T-helper 2 cell treated with Interferon-gamma antibody and Interleukin-4, amounts not matched to agents 5 μg/mL and 100 μg/mL, for 36 hours (primary cell): ENCODE results near the gene ACAA2.
"Not testable (repeated sequence)": the region's sequence is repeated elsewhere in the genome, so short reads cannot be mapped to it uniquely, and the experiment has no call there.

Experiments used
- DNase-seq: peaks from one replicate; pipeline ENCODE4 v3.0.0; 2021; ENCODE audit warnings: low spot score
- H3K27ac Mint-ChIP-seq: one replicate; pipeline ENCODE4 v1.8.0; 2021; ENCODE audit warnings: mild to moderate bottlenecking, mixed read lengths
- H3K27me3 Mint-ChIP-seq: one replicate; pipeline ENCODE4 v1.8.0; 2021; ENCODE audit warnings: low read depth, mixed read lengths
- H3K36me3 Mint-ChIP-seq: one replicate; pipeline ENCODE4 v1.8.0; 2021; ENCODE audit warnings: low read depth, mixed read lengths
- H3K4me1 Mint-ChIP-seq: one replicate; pipeline ENCODE4 v1.8.0; 2021; ENCODE audit warnings: low read depth, mixed read lengths
- H3K4me3 Mint-ChIP-seq: one replicate; pipeline ENCODE4 v1.8.0; 2022; ENCODE audit warnings: mild to moderate bottlenecking, moderate library complexity, mixed read lengths
- H3K9me3 Mint-ChIP-seq: one replicate; pipeline ENCODE4 v1.8.0; 2021; ENCODE audit warnings: mixed read lengths

Gene ACAA2

DNA sequence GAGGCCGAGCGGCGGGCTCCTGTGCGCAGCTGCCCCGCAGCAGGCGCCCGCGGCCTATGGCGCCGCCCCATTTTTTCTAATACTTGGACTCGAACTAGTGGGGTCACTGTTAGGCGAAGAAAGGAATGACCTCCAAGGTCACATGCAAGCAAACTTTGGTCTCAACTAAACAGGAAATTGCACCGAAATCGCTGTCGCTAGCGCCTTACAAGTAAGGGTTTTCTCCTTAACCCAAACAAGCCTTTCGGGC is 339 bp downstream of the ACAA2 start:
- H3K4me1 Mint-ChIP-seq: peaks cover 56% of the 10 kb centered on the region
- peaks cover 51% of the 10 kb centered on the region for H3K36me3 Mint-ChIP-seq
- H3K27me3 Mint-ChIP-seq: no peaks in the 10 kb centered on the region
- H3K4me3 Mint-ChIP-seq: peak overlapping the region; percentile 87
- DNase-seq: no peak
- H3K27ac Mint-ChIP-seq: peak overlapping the region; percentile 98
- peaks cover 17% of the 10 kb centered on the region for H3K9me3 Mint-ChIP-seq

DNA sequence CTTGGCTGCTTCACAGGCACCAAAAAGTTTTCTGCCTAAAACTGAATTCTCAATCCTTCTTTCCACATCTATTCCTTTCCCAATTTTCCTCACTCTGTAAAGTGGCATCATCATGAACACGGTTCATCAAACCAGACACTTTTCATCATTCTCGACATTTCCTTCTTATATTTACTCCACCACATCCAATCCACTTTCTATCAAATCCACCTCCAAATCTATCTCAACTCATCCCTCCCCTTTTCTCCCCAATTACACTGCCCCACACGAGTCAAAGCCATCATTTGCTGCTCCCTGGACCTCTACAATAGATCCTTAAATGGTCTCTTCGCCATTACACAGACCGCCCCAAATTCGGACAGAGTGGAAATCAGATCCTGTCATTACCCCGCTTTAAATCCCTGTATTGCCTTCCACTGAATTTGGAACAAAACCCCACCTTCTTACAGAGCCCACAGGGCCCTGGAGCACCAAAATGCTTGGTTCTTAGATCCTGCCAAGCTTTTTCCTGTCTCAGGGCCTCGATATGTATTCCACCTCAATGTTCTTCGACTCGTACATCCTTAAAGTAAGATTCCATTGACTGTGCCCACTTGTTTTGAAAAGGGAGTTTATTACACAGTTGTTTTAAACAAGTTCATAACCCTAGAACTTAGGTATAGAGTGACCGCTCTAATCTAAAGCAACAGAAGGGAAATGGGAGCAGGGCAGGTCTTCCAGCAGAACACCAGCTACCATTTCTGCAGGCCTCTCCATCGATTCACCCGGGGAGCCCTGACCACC is 856 bp downstream of the ACAA2 start:
- H3K9me3 Mint-ChIP-seq: peaks cover 20% of the 10 kb centered on the region
- H3K4me1 Mint-ChIP-seq: peaks cover 54% of the 10 kb centered on the region
- H3K36me3 Mint-ChIP-seq: peaks cover 51% of the 10 kb centered on the region
- no peaks in the 10 kb centered on the region for H3K27me3 Mint-ChIP-seq
- peak overlapping the region; percentile 87 for H3K4me3 Mint-ChIP-seq
- no peak for DNase-seq
- peak overlapping the region; percentile 98 for H3K27ac Mint-ChIP-seq

DNA sequence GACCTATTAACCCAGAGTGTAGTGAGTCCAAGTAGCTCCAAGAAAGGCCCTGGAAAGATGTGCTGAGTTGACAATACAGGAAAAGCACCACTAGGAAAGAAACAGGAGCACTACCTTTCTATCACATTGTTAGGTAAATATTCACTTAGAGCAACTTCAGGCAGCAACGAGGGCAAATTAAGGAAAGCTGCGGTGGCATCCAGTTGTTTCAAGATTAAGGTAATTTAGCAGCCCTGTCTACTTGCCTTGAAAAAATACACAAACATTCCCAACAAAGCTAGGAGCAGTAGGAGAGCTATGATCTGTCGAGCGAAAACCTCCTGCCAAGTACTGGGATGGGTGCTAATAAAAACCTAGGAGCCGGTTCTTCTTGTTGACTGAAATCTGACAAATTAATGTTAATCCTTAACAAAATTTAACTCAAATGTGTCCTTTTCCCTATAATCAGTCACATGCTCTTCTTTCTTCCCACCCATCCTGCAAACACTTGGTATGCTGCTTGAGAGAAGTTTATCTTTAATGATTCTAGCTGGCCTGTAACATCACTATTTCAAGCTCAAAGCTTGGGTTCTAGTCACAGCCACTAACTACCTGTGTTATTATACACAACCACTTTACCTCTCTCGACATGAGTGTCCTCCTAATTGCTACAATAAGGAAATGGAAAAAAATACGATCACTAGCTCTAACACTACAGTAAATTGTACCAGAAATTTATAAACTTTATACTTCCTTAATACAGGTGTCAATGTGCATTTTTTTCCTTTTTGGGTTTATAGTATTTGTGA is 2.0 kb downstream of the ACAA2 start:
- Mint-ChIP-seq H3K27ac (no peak overlapping the region), H3K4me3 (peak overlapping the region; percentile 87), H3K27me3 (no peaks in the 10 kb centered on the region), H3K4me1 (peaks cover 50% of the 10 kb centered on the region), H3K36me3 (peaks cover 53% of the 10 kb centered on the region), H3K9me3 (peaks cover 20% of the 10 kb centered on the region)
- DNase-seq: no peak

DNA sequence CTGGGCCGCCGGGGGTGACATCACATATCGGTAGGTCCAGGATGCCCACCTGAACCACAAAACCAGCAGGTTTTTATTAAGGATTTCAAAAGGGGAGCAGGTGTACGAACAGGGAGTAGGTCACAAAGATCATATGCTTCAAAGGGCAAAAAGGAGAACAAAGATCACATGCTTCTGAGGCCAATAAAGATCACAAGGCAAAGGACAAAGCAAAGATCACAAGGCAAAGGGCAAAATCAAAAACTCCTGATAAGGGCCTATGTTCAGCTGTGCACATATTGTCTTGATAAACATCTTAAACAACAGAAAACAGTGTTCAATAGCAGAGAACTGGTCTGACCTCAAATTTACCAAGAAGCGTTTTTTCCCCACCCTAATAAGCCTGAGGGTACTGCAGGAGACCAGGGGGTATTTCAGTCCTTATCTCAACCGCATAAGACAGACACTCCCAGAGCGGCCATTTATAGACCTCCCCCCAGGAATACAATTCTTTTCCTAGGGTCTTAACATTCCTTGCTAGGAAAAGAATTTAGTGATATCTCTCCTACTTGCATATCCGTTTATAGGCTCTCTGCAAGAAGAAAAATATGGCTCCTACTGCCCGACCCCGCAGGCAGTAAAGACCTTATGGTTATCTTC is 4.7 kb downstream of the ACAA2 start:
- not testable (repeated sequence) for H3K27ac Mint-ChIP-seq, DNase-seq, H3K4me3 Mint-ChIP-seq, H3K27me3 Mint-ChIP-seq
- Mint-ChIP-seq H3K9me3 (peaks cover 20% of the 10 kb centered on the region), H3K36me3 (peaks cover 49% of the 10 kb centered on the region), H3K4me1 (peaks cover 54% of the 10 kb centered on the region)

DNA sequence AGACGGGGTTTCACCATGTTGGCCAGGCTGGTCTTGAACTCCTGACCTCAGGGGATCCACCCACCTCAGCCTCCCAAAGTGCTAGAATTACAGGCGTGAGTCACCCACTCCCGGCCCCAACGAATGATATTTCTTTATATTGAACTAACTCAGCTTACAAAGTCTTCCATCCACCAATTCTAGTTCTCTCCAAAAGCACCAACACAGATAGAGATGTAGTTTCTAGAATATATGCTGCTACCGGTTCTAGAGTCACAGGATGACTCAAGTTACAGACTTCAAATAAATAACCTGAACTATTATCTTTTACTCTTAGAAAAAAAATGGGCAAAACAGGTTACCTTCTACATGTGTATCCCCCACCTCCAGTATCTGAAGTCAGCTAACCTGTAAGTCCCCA is 9.2 kb downstream of the ACAA2 start:
- Mint-ChIP-seq H3K27me3 (no peaks in the 10 kb centered on the region), H3K9me3 (peaks cover 12% of the 10 kb centered on the region), H3K36me3 (peaks cover 53% of the 10 kb centered on the region), H3K4me3 (no peak overlapping the region), H3K4me1 (peaks cover 26% of the 10 kb centered on the region), H3K27ac (no peak overlapping the region)
- no peak for DNase-seq

DNA sequence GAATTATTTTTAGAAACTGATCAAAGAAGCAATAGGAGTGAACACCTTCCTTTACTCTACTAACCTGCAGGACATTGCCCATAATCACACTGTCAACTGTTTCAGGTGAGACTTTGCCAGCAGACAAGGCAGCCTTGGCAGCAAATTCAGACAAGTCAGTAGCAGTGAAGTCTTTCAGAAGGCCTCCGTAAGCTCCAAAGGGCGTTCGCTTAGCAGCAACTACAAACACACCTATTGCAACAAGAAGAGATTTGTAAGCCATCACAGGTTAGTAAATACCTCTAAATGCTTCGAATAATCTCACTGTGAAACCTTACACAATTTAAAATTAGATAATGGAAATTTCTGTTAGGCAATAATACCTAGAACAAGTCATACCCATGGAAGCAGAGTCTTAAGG is 10.7 kb downstream of the ACAA2 start:
- peaks cover 49% of the 10 kb centered on the region for H3K36me3 Mint-ChIP-seq
- H3K9me3 Mint-ChIP-seq: no peaks in the 10 kb centered on the region
- H3K27me3 Mint-ChIP-seq: no peaks in the 10 kb centered on the region
- no peak for DNase-seq
- no peak overlapping the region for H3K4me3 Mint-ChIP-seq
- H3K4me1 Mint-ChIP-seq: peaks cover 22% of the 10 kb centered on the region
- no peak overlapping the region for H3K27ac Mint-ChIP-seq

DNA sequence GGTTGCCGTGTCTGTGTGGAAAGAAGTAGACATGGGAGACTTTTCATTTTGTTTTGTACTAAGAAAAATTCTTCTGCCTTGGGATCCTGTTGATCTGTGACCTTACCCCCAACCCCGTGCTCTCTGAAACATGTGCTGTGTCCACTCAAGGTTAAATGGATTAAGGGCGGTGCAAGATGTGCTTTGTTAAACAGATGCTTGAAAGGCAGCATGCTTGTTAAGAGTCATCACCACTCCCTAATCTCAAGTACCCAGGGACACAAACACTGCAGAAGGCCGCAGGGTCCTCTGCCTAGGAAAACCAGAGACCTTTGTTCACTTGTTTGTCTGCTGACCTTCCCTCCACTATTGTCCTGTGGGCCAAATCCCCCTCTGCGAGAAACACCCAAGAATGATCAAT is 12.8 kb downstream of the ACAA2 start:
- not testable (repeated sequence) for H3K27me3 Mint-ChIP-seq, H3K4me3 Mint-ChIP-seq, H3K9me3 Mint-ChIP-seq, DNase-seq, H3K27ac Mint-ChIP-seq
- Mint-ChIP-seq H3K36me3 (peaks cover 45% of the 10 kb centered on the region), H3K4me1 (peaks cover 28% of the 10 kb centered on the region)

DNA sequence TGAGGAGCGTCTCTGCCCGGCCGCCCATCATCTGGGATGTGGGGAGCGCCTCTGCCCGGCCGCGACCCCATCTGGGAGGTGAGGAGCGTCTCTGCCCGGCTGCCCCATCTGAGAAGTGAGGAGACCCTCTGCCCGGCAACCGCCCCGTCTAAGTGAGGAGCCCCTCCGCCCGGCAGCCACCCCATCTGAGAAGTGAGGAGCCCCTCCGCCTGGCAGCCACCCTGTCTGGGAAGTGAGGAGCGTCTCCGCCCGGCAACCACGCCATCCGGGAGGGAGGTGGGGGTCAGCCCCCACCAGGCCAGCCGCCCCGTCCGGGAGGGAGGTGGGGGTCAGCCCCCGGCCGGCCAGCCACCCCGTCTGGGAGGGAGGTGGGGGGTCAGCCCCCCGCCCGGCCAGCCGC is 13.5 kb downstream of the ACAA2 start:
- not testable (repeated sequence) for H3K27me3 Mint-ChIP-seq, H3K9me3 Mint-ChIP-seq, DNase-seq, H3K27ac Mint-ChIP-seq, H3K4me3 Mint-ChIP-seq
- Mint-ChIP-seq H3K36me3 (peaks cover 50% of the 10 kb centered on the region), H3K4me1 (peaks cover 21% of the 10 kb centered on the region)

DNA sequence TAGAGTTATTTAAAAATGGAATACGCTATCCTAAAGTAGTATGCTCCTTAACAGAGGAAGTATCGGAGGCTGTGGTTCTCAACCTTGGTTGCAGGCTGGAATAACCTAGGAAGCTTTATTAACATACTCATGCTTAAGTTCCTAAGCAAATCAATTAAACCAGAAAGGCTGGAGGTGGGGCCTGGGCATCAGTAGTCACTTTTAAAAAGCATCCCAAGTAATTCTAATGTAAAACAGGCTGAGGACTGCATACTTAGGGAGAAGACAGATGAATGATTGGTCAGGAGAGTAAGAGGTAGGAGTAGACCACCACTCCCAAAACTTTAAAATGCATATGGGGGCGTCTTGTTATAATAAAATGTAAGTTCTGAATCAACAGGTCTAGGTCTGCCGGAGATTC is 15.3 kb downstream of the ACAA2 start:
- H3K4me1 Mint-ChIP-seq: peaks cover 14% of the 10 kb centered on the region
- H3K9me3 Mint-ChIP-seq: no peaks in the 10 kb centered on the region
- H3K36me3 Mint-ChIP-seq: peaks cover 60% of the 10 kb centered on the region
- H3K27ac Mint-ChIP-seq: no peak overlapping the region
- H3K4me3 Mint-ChIP-seq: no peak overlapping the region
- no peaks in the 10 kb centered on the region for H3K27me3 Mint-ChIP-seq
- DNase-seq: no peak

DNA sequence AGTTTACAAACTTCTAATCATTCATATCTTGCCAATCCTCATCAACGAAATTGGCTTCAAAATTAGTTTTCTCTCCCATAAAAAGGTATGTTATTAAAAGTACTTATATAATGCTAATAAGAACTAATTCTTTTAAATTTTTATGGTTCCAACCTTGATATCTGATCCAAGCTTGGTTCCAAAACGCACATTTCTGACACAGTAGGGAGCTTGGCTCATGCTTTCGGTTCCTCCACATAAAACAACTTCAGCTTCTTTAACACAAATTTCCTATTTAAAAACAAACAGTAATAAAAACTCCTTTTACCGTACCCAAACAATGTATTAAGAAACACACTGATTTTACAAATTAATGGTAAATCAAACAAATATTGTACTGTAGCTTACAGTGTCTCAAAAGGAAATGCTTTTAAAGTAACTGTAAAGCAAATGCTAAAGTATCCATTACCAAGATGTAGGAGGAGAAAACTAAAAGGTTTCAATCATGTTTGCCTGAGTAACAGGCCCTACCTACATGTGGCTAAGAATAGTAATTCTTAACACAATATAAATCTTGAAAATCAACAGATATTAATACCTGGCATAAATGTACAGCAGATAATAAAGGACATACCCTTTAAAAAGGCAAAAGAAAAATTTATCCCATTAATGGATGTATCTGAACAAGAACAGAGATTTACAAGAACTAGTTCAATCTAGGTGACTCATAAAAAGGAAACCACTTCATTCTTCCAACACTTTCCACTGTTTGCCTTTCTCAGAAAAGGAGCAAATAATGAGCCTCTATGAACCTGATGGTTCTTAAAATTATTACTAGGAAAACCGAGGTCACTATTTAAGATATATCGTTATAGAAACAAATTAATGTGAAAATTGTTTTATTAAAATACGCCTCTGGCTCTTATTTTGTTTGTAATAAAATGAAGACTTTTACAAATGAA is 17.5 kb downstream of the ACAA2 start:
- no peaks in the 10 kb centered on the region for H3K9me3 Mint-ChIP-seq
- no peak for DNase-seq
- peaks cover 61% of the 10 kb centered on the region for H3K36me3 Mint-ChIP-seq
- H3K27me3 Mint-ChIP-seq: no peaks in the 10 kb centered on the region
- no peak overlapping the region for H3K4me3 Mint-ChIP-seq
- H3K27ac Mint-ChIP-seq: no peak overlapping the region
- peaks cover 14% of the 10 kb centered on the region for H3K4me1 Mint-ChIP-seq

DNA sequence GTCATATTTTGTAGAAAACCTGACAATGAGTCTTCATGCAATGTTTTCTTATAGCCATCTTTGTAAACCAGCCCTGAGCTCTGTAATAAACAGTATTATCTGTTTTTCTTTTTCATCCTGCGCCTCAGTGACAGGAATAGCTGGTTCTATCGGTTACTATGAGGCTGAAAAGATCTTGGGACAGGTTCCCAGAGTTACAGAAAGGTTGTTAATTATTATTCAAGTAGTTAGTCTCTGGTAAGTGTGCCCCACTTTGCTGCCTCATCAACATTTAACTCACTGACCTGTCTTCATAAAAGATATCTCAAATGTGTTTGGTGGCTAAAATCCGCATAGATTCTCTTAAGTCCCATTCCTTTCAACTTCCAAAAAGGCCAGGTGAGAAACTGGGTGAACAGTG is 18.6 kb downstream of the ACAA2 start:
- H3K27ac Mint-ChIP-seq: no peak overlapping the region
- H3K4me3 Mint-ChIP-seq: no peak overlapping the region
- H3K4me1 Mint-ChIP-seq: peaks cover 18% of the 10 kb centered on the region
- H3K36me3 Mint-ChIP-seq: peaks cover 66% of the 10 kb centered on the region
- H3K27me3 Mint-ChIP-seq: no peaks in the 10 kb centered on the region
- no peaks in the 10 kb centered on the region for H3K9me3 Mint-ChIP-seq
- no peak for DNase-seq

DNA sequence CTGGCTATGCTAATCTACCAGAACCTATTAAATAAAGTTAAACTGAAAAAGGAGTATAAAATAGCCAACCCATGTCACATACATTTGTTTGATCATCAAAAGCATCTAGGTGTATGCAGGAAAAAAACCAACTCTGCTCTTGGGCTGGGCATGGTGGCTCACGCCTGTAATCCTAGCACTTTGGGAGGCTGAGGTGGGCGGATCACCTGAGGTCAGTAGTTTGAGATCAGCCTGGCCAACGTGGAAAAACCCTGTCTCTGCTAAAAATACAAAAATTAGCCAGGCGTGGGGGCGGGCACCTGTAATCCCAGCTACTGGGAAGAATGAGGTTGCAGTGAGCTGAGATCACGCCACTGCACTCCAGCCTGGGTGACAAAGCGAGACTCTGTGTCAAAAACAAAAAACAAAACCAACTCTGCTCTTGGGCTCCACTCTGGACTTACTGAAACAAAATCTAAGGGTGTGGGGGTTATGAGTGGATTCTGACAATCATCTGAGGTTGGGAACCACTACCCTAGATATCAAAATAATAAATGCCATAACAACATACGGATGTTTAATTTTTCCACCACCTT is 23.7 kb downstream of the ACAA2 start:
- Mint-ChIP-seq H3K36me3 (peaks cover 71% of the 10 kb centered on the region), H3K27ac (peak overlapping the region; percentile 12)
- DNase-seq: peak; percentile 39

DNA sequence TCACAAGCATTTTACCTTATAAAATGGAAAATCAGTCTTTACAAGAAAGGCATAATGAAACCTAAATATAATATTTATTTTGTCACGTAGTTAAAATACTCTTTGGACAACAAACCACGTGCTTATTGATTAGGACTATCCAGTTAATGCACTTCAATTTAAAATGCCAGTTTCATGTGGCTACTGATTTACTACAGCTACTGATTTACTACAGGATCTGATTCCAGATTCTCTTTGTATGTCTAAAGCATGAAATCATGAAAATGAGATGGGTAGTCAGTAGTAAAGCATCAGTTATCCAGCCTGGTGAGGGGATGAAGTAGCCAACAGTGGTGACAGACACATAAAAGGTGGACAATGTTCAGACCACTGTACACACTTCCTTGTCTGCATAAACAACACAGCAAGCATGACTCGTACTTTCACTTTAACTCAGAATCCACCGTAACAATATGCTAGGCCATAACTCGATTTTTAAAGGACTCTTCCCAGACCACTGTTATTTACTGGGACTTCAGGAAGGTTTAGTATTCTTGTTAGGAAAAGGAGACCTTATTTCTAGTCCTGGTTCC is 24.9 kb downstream of the ACAA2 start:
- no peak for DNase-seq
- H3K4me3 Mint-ChIP-seq: peak overlapping the region; percentile 51
- H3K27me3 Mint-ChIP-seq: no peaks in the 10 kb centered on the region
- H3K27ac Mint-ChIP-seq: peak overlapping the region; percentile 80
- no peaks in the 10 kb centered on the region for H3K9me3 Mint-ChIP-seq
- H3K4me1 Mint-ChIP-seq: peaks cover 41% of the 10 kb centered on the region
- H3K36me3 Mint-ChIP-seq: peaks cover 73% of the 10 kb centered on the region

More for the DNA sequence above, 23.7 kb downstream of the ACAA2 start:
- H3K9me3 Mint-ChIP-seq, H3K27me3 Mint-ChIP-seq, H3K4me3 Mint-ChIP-seq: not testable (repeated sequence)
- H3K4me1 Mint-ChIP-seq: peaks cover 39% of the 10 kb centered on the region
